GM12878 (cell line): ENCODE results near the gene CDC42BPB. TPM values are rescaled to one million over a fixed set of nuclear protein-coding genes. Genes with fewer than 3 reads are reported as not detected.

Experiments used
- ATAC-seq: fragments of 200-7000 bp; cut with Tn5 transposase; 3 replicates; pipeline ENCODE4 v1.9.1; 2020; ENCODE audit warnings: mild to moderate bottlenecking, moderate library complexity
- BruUV-seq: library from RNA; stranded (reverse); fragments of 400-500 nt; replicated peaks from 2 replicates; lab custom pipeline; 2021; lab: Mats Ljungman, UMichigan
- CTCF ChIA-PET: fragments of 300-600 bp; sonication (Branson Sonifier 250); formaldehyde crosslinking; extraction: SDS; loops from one replicate; lab custom pipeline; 2021; ENCODE audit warnings: inconsistent platforms; lab: Yijun Ruan, JAX
- POLR2A ChIA-PET: fragments of 350-600 bp; formaldehyde crosslinking; extraction: SDS; loops from one replicate; lab custom pipeline; 2021; ENCODE audit warnings: inconsistent platforms; lab: Charles Lee
- RAD21 ChIA-PET: fragments of 300-600 bp; sonication (Branson Sonifier 250); formaldehyde crosslinking; loops from one replicate; lab custom pipeline; 2023; ENCODE audit warnings: antibody characterized with exemption; ENCODE audit not compliant: unreplicated experiment; lab: Charles Lee
- SMC1A ChIA-PET: fragments of 300-600 bp; sonication (Branson Sonifier 250); formaldehyde crosslinking; loops from one replicate; lab custom pipeline; 2023; ENCODE audit not compliant: unreplicated experiment, uncharacterized antibody; lab: Charles Lee
- DNase-seq: peaks from one replicate; pipeline ENCODE4 v3.0.0-alpha.2; 2011; ENCODE audit warnings: low read depth, low spot score
- FAIRE-seq: peaks from 3 replicates; lab custom pipeline; 2011; peaks lifted over from hg19 to GRCh38; lab: Jason Lieb, UNC
- H2AFZ ChIP-seq: 2 replicates; pipeline ENCODE4 v1.6.0; 2011; ENCODE audit warnings: low read depth, low read length, control low read depth; ENCODE audit not compliant: control insufficient read depth
- H3K27ac ChIP-seq: 2 replicates; pipeline ENCODE4 v1.5.1; 2011; ENCODE audit warnings: control low read depth; ENCODE audit not compliant: control insufficient read depth, insufficient read depth
- H3K27me3 ChIP-seq, 2 experiments: replicated peaks in 1 of 2; 2 replicates each; pipeline versions ENCODE4 v1.6.0 to v1.6.1; 2011; ENCODE audit warnings: low read length in 1 of 2; ENCODE audit not compliant: control insufficient read depth in 2 of 2, insufficient read depth in 2 of 2
- H3K36me3 ChIP-seq, 2 experiments: 2 replicates each; pipeline ENCODE4 v1.5.1; 2011; ENCODE audit warnings: low read length in 1 of 2; ENCODE audit not compliant: control insufficient read depth in 2 of 2, insufficient read depth in 2 of 2
- H3K4me1 ChIP-seq: 2 replicates; pipeline ENCODE4 v1.6.1; 2011; ENCODE audit warnings: mild to moderate bottlenecking, low read length, moderate library complexity, mixed read lengths; ENCODE audit not compliant: control insufficient read depth, insufficient read depth
- H3K4me2 ChIP-seq: 2 replicates; pipeline ENCODE4 v1.6.0; 2011; ENCODE audit warnings: control low read depth; ENCODE audit not compliant: control insufficient read depth, insufficient read depth
- H3K4me3 ChIP-seq: fragments of 200-600 bp; sonication (generic); 2 replicates; pipeline ENCODE4 v1.5.1; 2016
- H3K79me2 ChIP-seq: 2 replicates; pipeline ENCODE4 v1.6.0; 2011; ENCODE audit warnings: low read length; ENCODE audit not compliant: control insufficient read depth, insufficient read depth
- H3K9ac ChIP-seq: 2 replicates; pipeline ENCODE4 v1.8.0; 2011; ENCODE audit warnings: low read length, control low read depth, mixed read lengths; ENCODE audit not compliant: control insufficient read depth, insufficient read depth
- H3K9me3 ChIP-seq: replicated peaks from 3 replicates; pipeline ENCODE4 v1.5.1; 2011; ENCODE audit warnings: mild to moderate bottlenecking, low read length; ENCODE audit not compliant: control insufficient read depth, insufficient read depth
- H4K20me1 ChIP-seq: 2 replicates; pipeline ENCODE4 v1.6.0; 2011; ENCODE audit not compliant: control insufficient read depth, insufficient read depth
- ATF2 ChIP-seq: IDR thresholded peaks from 2 replicates; pipeline ENCODE4 v1.6.1; 2012; ENCODE audit warnings: low read length, inconsistent platforms
- ATF7 ChIP-seq: fragments of 450-650 bp; IDR thresholded peaks from 2 replicates; pipeline ENCODE4 v1.6.1; 2016; ENCODE audit warnings: low read depth, mild to moderate bottlenecking
- BHLHE40 ChIP-seq, 2 experiments: fragments of 450-650 bp in 1 of 2; IDR thresholded peaks; 2 replicates each; pipeline ENCODE4 v1.6.1; 2011 to 2017; ENCODE audit warnings: low read depth in 2 of 2, borderline replicate concordance in 1 of 2, improper control_type of control experiment in 1 of 2, low read length in 1 of 2, mild to moderate bottlenecking in 1 of 2
- EED ChIP-seq: sonication (generic); IDR thresholded peaks from 2 replicates; pipeline ENCODE4 v1.6.1; 2016; ENCODE audit warnings: antibody characterized with exemption, low read depth
- GABPA ChIP-seq: IDR thresholded peaks from 2 replicates; pipeline ENCODE4 v1.6.1; 2014; ENCODE audit warnings: antibody characterized with exemption, low read depth, mild to moderate bottlenecking, inconsistent platforms
- GATAD2B ChIP-seq: fragments of 450-650 bp; conservative IDR thresholded peaks from 2 replicates; pipeline ENCODE4 v1.6.1; 2017; ENCODE audit warnings: low read depth, mild to moderate bottlenecking, moderate library complexity
- HCFC1 ChIP-seq: fragments of 150-350 bp; IDR thresholded peaks from 2 replicates; pipeline ENCODE4 v1.6.1; 2014; ENCODE audit warnings: low read length
- HDAC2 ChIP-seq: fragments of 200-600 bp; sonication (generic); IDR thresholded peaks from 2 replicates; pipeline ENCODE4 v1.6.1; 2017
- KLF5 ChIP-seq: fragments of 450-650 bp; IDR thresholded peaks from 2 replicates; pipeline ENCODE4 v1.6.1; 2014; ENCODE audit warnings: mild to moderate bottlenecking; ENCODE audit not compliant: partially characterized antibody
- MEF2A ChIP-seq: IDR thresholded peaks from 2 replicates; pipeline ENCODE4 v1.6.1; 2011; ENCODE audit warnings: low read depth, mild to moderate bottlenecking, low read length, moderate library complexity; ENCODE audit not compliant: insufficient read depth
- NFXL1 ChIP-seq: fragments of 450-650 bp; IDR thresholded peaks from 2 replicates; pipeline ENCODE4 v1.6.1; 2017; ENCODE audit warnings: antibody characterized with exemption, mild to moderate bottlenecking, borderline replicate concordance
- PML ChIP-seq: IDR thresholded peaks from 2 replicates; pipeline ENCODE4 v1.6.1; 2012; ENCODE audit warnings: low read length, inconsistent platforms
- SP1 ChIP-seq: IDR thresholded peaks from one replicate; pipeline ENCODE4 v1.6.1; 2011; ENCODE audit warnings: low read depth, low read length
- ZBTB40 ChIP-seq: fragments of 450-650 bp; IDR thresholded peaks from 2 replicates; pipeline ENCODE4 v1.6.1; 2016; ENCODE audit warnings: mild to moderate bottlenecking, moderate library complexity, borderline replicate concordance
- ZNF217 ChIP-seq: fragments of 450-650 bp; IDR thresholded peaks from 2 replicates; pipeline ENCODE4 v1.6.1; 2017; ENCODE audit warnings: antibody characterized with exemption, mild to moderate bottlenecking
- ZSCAN29 ChIP-seq: fragments of 450-650 bp; IDR thresholded peaks from 2 replicates; pipeline ENCODE4 v1.6.1; 2017; ENCODE audit warnings: mild to moderate bottlenecking, moderate library complexity
- WGBS: methylation state at CpG from one replicate; pipeline ENCODE4 v1.1.6; 2016; ENCODE audit warnings: low lambda C conversion rate; ENCODE audit not compliant: insufficient replicate concordance, insufficient coverage; ENCODE audit errors: missing lambda C conversion rate; 5-methylcytosine and 5-hydroxymethylcytosine counted together
- in situ Hi-C: fragments of 300-500 bp; cut with MboI; formaldehyde crosslinking; loops from 9 replicates; pipeline ENCODE4 v1.14.3; 2018; ENCODE audit warnings: mixed read lengths
- intact Hi-C: fragments of 100-400 bp; cut with micrococcal nuclease; formaldehyde crosslinking; loops from one replicate; pipeline ENCODE4 v1.14.2; 2022; ENCODE audit not compliant: unreplicated experiment
- polyA plus RNA-seq, 11 experiments: library from polyadenylated mRNA; depleted of rRNA in 4 of 11; unstranded in 6 of 11; stranded (reverse) in 5 of 11; fragments of >200 nt; fragmentation: Nextera tagmentation in 4 of 11; fragmentation: Illumina TruSeq in 1 of 11; extraction: Ambion mirVana in 4 of 11; extraction: Trizol in 1 of 11; gene quantifications; 1 replicate in 1 of 11; 2 replicates in 10 of 11; pipeline versions ENCODE4 v1.2.1 to v1.2.3, GENCODE V29; 2011 to 2016; ENCODE audit warnings: inconsistent platforms in 2 of 11, missing spikeins in 2 of 11, low read depth in 1 of 11
- total RNA-seq, 4 experiments: library from RNA; depleted of rRNA in 3 of 4; stranded (reverse); fragments of >200 nt in 3 of 4; fragmentation: Illumina TruSeq in 1 of 4; extraction: Trizol in 1 of 4; gene quantifications; 2 replicates each; pipeline versions ENCODE4 v1.2.1 to v1.2.3, GENCODE V29; 2013 to 2021

Gene CDC42BPB
- total and polyA plus RNA-seq, 10 of the 15 experiments (the other 5 are each of a cell fraction or from before 2014, with no cell fraction given) = 0.42 to 22.1 (median 13.3) TPM

GRCh38 chr14:102955636-102956408 is 101.5 kb downstream of the CDC42BPB start:
- intact Hi-C loops = no loop called here
- Histone ChIP-seq H4K20me1 (no peaks in the 10 kb centered on the region), H3K4me1 (no peaks in the 10 kb centered on the region), H3K27ac (no peak overlapping the region), H3K79me2 (no peaks in the 10 kb centered on the region), H3K4me3 (no peak overlapping the region), H3K36me3 (peaks cover 10 to 14% of the 10 kb centered on the region in 2 experiments; a peak in 3 of 4 replicates), H2AFZ (no peak overlapping the region), H3K27me3 (no peaks in the 10 kb centered on the region), H3K9ac (no peak overlapping the region), H3K9me3 (no peaks in the 10 kb centered on the region), H3K4me2 (no peak overlapping the region)
- in situ Hi-C loops = no loop called here
- ChIA-PET CTCF (no interaction called here), RAD21 (interaction anchor here (0.5 kb wide), 1 partner anchor 110 kb away, joined by 3 read pairs; no protein-coding TSS in a partner anchor), SMC1A (interaction anchor here (1.3 kb wide), 1 partner anchor 261 kb away, joined by 4 read pairs; no protein-coding TSS in a partner anchor), POLR2A (no interaction called here)
- no TSS peak for BruUV-seq
- WGBS = 62% methylated on average over 8 of the region's 8 CpGs
- ATAC-seq (no peak), DNase-seq (no peak), FAIRE-seq (no peak)
- no peak for TF ChIP-seq SP1
- TF ChIP-seq ZNF217 = no peak
- TF ChIP-seq EED = no peak
- TF ChIP-seq ATF2 = no peak
- no peak for TF ChIP-seq GABPA
- TF ChIP-seq ZBTB40 = no peak
- no peak for TF ChIP-seq KLF5
- TF ChIP-seq ZSCAN29 = no peak
- TF ChIP-seq PML = no peak
- TF ChIP-seq HDAC2 = no peak
- TF ChIP-seq MEF2A = no peak
- no peak for TF ChIP-seq BHLHE40 (IDR thresholded peaks at IDR 0.05; ENCODE audit: borderline replicate concordance in 1 of 2, low read depth in 2 of 2, low read length in 1 of 2)
- no peak for TF ChIP-seq HCFC1
- no peak for TF ChIP-seq ATF7
- TF ChIP-seq GATAD2B = no peak
- TF ChIP-seq NFXL1 = no peak
